Common myeloid progenitor, CD34-positive (primary cell): ENCODE results near the gene ADGRD1.
A peak's percentile ranks its signal among the peaks of the same experiment; 100 is the strongest.

ENCODE experiments used
- CTCF ChIA-PET: fragments of 350-600 bp; sonication (Branson Sonifier 250); formaldehyde crosslinking; loops from one replicate; lab custom pipeline; 2021; ENCODE audit warnings: antibody characterized with exemption; lab: Charles Lee
- POLR2A ChIA-PET: fragments of 350-600 bp; sonication (Branson Sonifier 250); formaldehyde crosslinking; loops from one replicate; lab custom pipeline; 2021; ENCODE audit warnings: antibody characterized with exemption; lab: Charles Lee
- DNase-seq, 3 donors: peaks; one replicate each; pipeline versions ENCODE4 v3.0.0 to v3.0.0-alpha.2; 2013
- H3K27ac ChIP-seq, 2 experiments: 1 replicate in 1 of 2; 2 replicates in 1 of 2; pipeline ENCODE4 v1.7.0; 2013; ENCODE audit warnings: inconsistent platforms in 2 of 2, low read length in 2 of 2, mild to moderate bottlenecking in 2 of 2, low read depth in 1 of 2, moderate library complexity in 1 of 2; ENCODE audit not compliant: severe bottlenecking in 2 of 2, insufficient read depth in 1 of 2, poor library complexity in 1 of 2
- H3K27me3 ChIP-seq, 5 experiments: replicated peaks in 2 of 5; 1 replicate in 3 of 5; 2 replicates in 2 of 5; pipeline versions ENCODE4 v1.6.1 to v1.7.0; 2013; ENCODE audit warnings: low read length in 4 of 5, mild to moderate bottlenecking in 2 of 5, moderate library complexity in 2 of 5, inconsistent platforms in 1 of 5; ENCODE audit not compliant: insufficient read depth in 5 of 5, control insufficient read depth in 4 of 5
- H3K36me3 ChIP-seq, 4 experiments: 1 replicate in 2 of 4; 2 replicates in 2 of 4; pipeline versions ENCODE4 v1.6.1 to v1.7.0; 2013; ENCODE audit warnings: low read length in 3 of 4, control low read depth in 1 of 4, mild to moderate bottlenecking in 1 of 4; ENCODE audit not compliant: control insufficient read depth in 4 of 4, insufficient read depth in 4 of 4
- H3K4me1 ChIP-seq, 4 experiments: 1 replicate in 3 of 4; 2 replicates in 1 of 4; pipeline versions ENCODE4 v1.6.1 to v1.7.1; 2013; ENCODE audit warnings: low read length in 3 of 4, mild to moderate bottlenecking in 3 of 4, control low read depth in 1 of 4, inconsistent platforms in 1 of 4, moderate library complexity in 1 of 4; ENCODE audit not compliant: control insufficient read depth in 4 of 4, insufficient read depth in 4 of 4; ENCODE audit errors: control extremely low read depth in 1 of 4
- H3K4me3 ChIP-seq, 7 experiments: 1 replicate in 4 of 7; 2 replicates in 3 of 7; pipeline versions ENCODE4 v1.5.1 to v1.7.0; 2013; ENCODE audit warnings: mild to moderate bottlenecking in 7 of 7, low read length in 6 of 7, moderate library complexity in 6 of 7, inconsistent platforms in 2 of 7, low read depth in 2 of 7, control low read depth in 1 of 7; ENCODE audit not compliant: insufficient read depth in 4 of 7, control insufficient read depth in 1 of 7; ENCODE audit errors: extremely low read depth in 1 of 7
- H3K9me3 ChIP-seq, 5 experiments: 1 replicate in 4 of 5; 2 replicates in 1 of 5; pipeline versions ENCODE4 v1.6.1 to v1.7.1; 2013; ENCODE audit warnings: low read length in 4 of 5, mild to moderate bottlenecking in 2 of 5, inconsistent platforms in 1 of 5, low read depth in 1 of 5, moderate library complexity in 1 of 5; ENCODE audit not compliant: control insufficient read depth in 4 of 5, insufficient read depth in 2 of 5; ENCODE audit errors: control extremely low read depth in 1 of 5
- WGBS: methylation state at CpG from one replicate; pipeline ENCODE4 v1.1.5; 2013; ENCODE audit not compliant: insufficient coverage; 5-methylcytosine and 5-hydroxymethylcytosine counted together

Gene ADGRD1

DNA sequence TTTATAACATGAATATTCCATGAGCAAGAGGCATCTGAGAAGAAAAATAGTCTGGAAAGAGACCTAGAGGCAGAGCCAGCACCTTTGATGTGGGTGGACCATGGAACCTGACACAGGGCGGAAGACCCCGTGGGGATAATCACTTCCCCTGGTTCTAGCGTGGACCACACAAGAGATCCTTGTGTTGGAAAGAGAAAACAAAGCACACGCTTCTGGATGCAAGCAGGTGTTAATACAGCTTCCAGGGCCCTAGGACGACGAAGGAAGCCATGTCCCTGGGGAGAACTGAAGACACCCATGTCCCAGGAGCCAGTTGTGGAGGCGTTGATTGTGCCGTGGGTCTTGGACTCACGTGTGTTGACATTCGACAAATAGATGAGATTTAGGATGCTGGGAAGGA lies 102.9 kb downstream of the ADGRD1 start:
- WGBS, result 89% methylated on average over 10 of the region's 10 CpGs
- POLR2A ChIA-PET, result no interaction called here

DNA sequence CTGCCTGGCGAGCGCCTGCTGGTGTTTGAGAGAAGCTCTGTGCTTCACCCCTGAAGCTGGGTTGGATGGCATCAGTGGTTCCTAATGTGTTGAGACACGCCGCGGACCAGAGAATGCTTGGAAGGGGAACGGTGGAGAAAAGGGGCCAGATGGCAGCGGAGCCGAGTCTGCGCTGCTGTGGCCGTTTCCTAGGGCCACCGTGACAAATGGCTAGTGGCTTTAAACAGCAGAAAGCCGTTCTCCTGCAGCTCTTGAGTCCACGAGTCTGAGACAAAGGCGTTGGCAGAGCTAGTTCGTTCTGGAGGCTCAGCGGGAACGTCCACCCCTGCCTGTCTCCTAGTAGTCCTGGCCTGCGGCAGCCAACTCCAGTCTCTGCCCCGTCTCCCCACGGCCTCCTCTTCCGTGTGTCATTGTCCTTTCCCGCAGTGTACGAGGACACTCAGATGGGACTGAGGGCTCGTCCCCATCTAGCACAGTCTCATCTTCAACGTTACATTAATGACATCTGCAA lies 103.6 kb downstream of the ADGRD1 start:
- H3K27ac ChIP-seq, result no peak overlapping the region
- no peak for DNase-seq
- peaks cover 2 to 52% (median 18%) of the 10 kb centered on the region in 5 experiments for H3K27me3 ChIP-seq
- ChIA-PET CTCF (interaction anchor here (0.7 kb wide), 1 partner anchor 15 kb away, joined by 3 read pairs; no protein-coding TSS in a partner anchor), POLR2A (interaction anchor here (1.3 kb wide), 1 partner anchor 36 kb away, joined by 3 read pairs; no protein-coding TSS in a partner anchor)
- WGBS, result 82% methylated on average over 25 of the region's 25 CpGs
- H3K9me3 ChIP-seq, result no peaks in the 10 kb centered on the region
- no peaks in the 10 kb centered on the region for H3K36me3 ChIP-seq
- no peaks in the 10 kb centered on the region for H3K4me1 ChIP-seq
- no peak overlapping the region for H3K4me3 ChIP-seq

More for the DNA sequence above, 102.9 kb downstream of the ADGRD1 start:
- no peak for DNase-seq
- Histone ChIP-seq H3K4me3 (no peak overlapping the region), H3K27ac (no peak overlapping the region), H3K27me3 (peaks cover 2 to 50% (median 18%) of the 10 kb centered on the region in 5 experiments), H3K4me1 (no peaks in the 10 kb centered on the region), H3K9me3 (no peaks in the 10 kb centered on the region), H3K36me3 (no peaks in the 10 kb centered on the region)
- CTCF ChIA-PET, result no interaction called here

DNA sequence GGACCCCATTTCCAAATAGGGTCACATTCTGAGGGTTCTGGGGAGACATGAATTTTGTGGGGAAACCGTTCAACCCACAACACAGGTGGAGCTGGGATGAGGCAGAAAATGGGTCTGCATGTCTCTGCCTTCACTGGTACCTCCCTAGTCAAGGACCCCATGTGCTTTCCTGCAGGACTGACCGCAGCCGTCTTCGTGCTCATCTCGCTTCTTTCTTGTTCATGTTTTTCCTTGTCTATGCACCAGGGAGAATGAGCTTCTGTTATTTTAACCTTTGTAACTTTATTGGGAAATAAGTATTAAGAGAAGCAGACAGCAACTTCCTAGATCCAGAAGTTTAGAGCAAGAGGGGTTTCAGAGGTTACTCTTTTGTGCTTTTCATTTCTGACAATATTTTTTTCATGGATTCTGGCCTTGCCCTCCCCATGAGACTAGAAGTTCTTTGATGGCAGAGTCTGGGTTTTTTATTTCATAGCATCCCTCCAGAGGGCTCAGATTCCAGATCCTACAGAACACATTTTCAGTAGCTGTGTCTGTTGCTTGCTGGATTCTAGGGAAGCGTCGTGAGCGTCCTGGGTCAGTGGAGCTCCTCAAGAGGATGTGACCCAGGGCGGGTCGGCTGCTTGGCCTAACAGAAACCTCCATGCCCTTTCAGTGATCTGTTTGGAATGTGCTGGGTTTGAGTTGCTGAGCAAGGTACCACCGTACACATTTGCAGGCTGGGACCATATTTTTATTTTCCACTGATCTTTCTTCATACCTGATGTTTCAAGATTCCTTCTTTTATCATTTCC lies 104.2 kb downstream of the ADGRD1 start:
- ChIA-PET CTCF (interaction anchor here (0.7 kb wide), 1 partner anchor 16 kb away, joined by 3 read pairs; no protein-coding TSS in a partner anchor), POLR2A (interaction anchor here (1.3 kb wide), 1 partner anchor 35 kb away, joined by 3 read pairs; no protein-coding TSS in a partner anchor)
- H3K4me3 ChIP-seq, result no peak overlapping the region
- WGBS, result 83% methylated on average over 10 of the region's 11 CpGs
- peaks cover 2 to 53% (median 18%) of the 10 kb centered on the region in 5 experiments for H3K27me3 ChIP-seq
- no peak overlapping the region for H3K27ac ChIP-seq
- no peaks in the 10 kb centered on the region for H3K9me3 ChIP-seq
- H3K4me1 ChIP-seq, result no peaks in the 10 kb centered on the region
- DNase-seq, result no peak
- no peaks in the 10 kb centered on the region for H3K36me3 ChIP-seq

DNA sequence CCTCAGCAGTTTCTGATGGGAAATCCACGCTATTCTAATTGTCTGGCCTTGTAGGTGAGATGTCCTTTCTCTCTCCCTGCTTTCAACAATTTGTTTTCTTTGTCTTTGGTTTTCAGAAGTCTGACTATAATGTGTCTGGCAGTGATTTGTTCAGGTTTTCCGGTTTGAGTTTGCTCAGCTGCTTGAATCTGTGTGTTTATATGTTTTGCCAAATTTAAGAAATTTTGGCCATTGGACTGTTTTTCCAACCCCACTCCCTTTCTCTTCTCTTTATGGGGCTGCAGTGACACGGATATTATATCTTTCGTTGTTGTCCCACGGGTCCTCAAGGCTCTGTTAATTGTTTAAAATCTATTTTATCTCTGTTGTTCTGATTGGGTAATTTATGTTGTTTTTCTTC lies 105.0 kb downstream of the ADGRD1 start:
- ChIA-PET POLR2A (interaction anchor here (1.3 kb wide), 1 partner anchor 35 kb away, joined by 3 read pairs; no protein-coding TSS in a partner anchor), CTCF (no interaction called here)
- no peaks in the 10 kb centered on the region for H3K4me1 ChIP-seq
- peaks cover 2 to 50% (median 14%) of the 10 kb centered on the region in 5 experiments for H3K27me3 ChIP-seq
- no peak for DNase-seq
- H3K27ac ChIP-seq, result no peak overlapping the region
- no peaks in the 10 kb centered on the region for H3K9me3 ChIP-seq
- 83% methylated on average over 1 of the region's 5 CpGs for WGBS
- H3K36me3 ChIP-seq, result no peaks in the 10 kb centered on the region
- no peak overlapping the region for H3K4me3 ChIP-seq

DNA sequence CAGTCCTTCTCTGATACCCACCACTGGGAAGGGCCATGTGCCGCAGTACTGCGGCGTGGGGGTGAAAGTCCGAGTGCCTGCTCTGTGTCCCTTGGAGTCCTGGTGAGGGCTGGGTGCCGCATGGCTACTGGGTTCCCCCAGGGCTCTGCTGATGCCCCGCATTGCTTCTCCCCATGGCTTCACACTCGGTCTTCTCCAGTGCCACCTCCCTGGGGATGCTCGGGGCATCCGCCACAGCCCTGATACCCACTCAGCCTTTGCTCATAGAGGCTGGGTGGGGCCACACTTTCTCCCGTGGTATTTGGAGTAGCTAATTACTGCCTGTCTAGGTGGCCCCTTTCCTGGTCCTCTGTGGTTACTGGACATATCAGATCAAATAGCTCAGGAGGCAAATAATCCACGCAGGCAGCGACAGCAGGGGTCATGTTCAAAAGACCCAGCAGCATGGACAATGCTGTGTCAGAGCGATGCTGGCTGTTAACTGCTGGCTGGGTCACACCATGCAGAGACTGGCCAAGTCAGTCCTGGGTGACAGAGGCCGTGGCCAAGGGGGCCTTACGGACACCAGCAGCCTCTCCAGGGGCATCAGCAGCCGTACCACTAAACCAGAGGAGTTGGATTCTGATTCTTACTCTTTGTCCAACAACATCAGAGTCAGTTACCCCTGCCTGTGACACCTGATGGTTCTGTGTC lies 106.5 kb downstream of the ADGRD1 start:
- CTCF ChIA-PET, result interaction anchor here (1.1 kb wide), 1 partner anchor 45 kb away, joined by 5 read pairs; no protein-coding TSS in a partner anchor
- H3K27ac ChIP-seq, result no peak overlapping the region
- no peaks in the 10 kb centered on the region for H3K9me3 ChIP-seq
- no peaks in the 10 kb centered on the region for H3K36me3 ChIP-seq
- POLR2A ChIA-PET, result no interaction called here
- H3K4me3 ChIP-seq, result no peak overlapping the region
- WGBS, result 97% methylated on average over 15 of the region's 16 CpGs
- peaks cover 1 to 48% (median 8%) of the 10 kb centered on the region in 5 experiments for H3K27me3 ChIP-seq
- DNase-seq, result no peak
- no peaks in the 10 kb centered on the region for H3K4me1 ChIP-seq

DNA sequence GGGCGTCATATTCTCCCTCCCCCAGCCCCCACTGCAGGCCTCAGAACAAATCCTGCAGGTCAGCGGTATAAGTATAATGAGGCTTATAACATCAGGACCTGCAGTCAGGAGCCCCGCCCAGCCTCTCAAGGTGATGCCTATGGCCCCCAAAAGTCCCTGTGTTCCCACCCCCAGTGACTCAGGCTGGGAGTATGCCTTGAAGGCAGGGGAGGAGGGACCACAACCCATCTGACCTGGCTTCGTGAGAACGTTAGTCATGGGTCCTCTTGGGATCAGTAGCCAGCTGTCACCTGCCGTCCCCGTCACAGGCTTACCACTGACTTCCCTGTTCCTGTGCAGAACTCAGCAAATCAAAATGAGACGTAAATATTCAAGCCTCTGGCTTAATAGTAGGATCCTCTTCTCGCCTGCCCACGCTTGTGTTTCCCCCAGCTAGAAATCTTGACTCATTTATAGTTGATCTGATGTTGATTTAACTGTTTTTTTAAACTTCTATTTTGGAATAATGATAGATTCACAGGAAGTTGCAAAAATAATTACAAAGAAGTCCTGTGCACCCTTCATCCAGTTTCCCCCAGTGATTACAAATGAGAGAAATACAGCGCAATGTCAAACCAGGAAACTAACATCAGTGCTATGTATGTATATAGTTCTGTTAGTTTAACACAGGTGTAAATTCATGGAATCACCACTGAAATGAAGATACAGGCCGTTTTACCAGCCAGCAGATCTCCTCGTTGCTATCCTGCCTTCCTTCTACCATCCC lies 107.5 kb downstream of the ADGRD1 start:
- Histone ChIP-seq H3K9me3 (no peaks in the 10 kb centered on the region), H3K27me3 (peaks cover 0 to 42% (median 10%) of the 10 kb centered on the region in 5 experiments), H3K4me3 (no peak overlapping the region), H3K36me3 (no peaks in the 10 kb centered on the region), H3K4me1 (no peaks in the 10 kb centered on the region), H3K27ac (no peak overlapping the region)
- ChIA-PET POLR2A (no interaction called here), CTCF (interaction anchor here (1.1 kb wide), 1 partner anchor 43 kb away, joined by 5 read pairs; no protein-coding TSS in a partner anchor)
- DNase-seq, result peak in 1 of 3 donors; percentile 21
- 79% methylated on average over 9 of the region's 13 CpGs for WGBS
